ENCODE data around the gene LGALS4. TPM values are rescaled to one million over a fixed set of nuclear protein-coding genes. Genes with fewer than 3 reads are reported as not detected.
"Not testable (repeated sequence)": the region's sequence is repeated elsewhere in the genome, so short reads cannot be mapped to it uniquely, and the experiment has no call there.

LGALS4 gene
- total RNA-seq, 1 donor from 2014 or later, result 1.4 TPM

GRCh38 chr19:38842439-38843174, 29.9 kb upstream of the LGALS4 start:
- no peak for DNase-seq

GRCh38 chr19:38841787-38842438, 29.2 kb upstream of the LGALS4 start:
- DNase-seq, result no peak

DNA sequence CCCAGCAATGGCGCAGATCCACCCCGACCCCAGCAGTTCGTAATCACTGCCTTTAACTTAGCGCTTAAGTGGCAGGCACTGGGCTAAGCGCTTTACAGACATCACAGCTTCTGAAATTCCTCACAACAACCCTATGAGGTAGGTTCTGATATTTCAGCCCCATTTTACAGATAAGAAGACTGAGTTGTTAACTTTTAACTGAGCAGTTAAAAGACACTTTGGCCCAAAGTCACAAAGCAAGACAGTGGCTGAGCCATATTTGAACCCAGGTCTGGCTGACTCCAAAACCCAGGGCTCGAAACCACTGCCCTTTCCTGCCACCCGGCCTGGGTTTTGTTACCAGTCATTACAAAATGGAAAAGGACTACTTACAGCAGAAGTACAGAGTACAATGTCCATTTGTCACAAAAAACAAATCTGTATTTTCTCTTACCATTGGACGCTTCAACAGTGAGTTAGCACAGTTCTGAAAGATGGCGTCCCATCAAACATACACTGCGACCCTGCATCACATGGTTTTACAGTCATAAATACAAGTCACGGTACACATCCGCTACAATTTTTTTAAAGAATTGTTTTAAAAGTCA, 28.5 kb upstream of the LGALS4 start:
- DNase-seq, result no peak

DNA sequence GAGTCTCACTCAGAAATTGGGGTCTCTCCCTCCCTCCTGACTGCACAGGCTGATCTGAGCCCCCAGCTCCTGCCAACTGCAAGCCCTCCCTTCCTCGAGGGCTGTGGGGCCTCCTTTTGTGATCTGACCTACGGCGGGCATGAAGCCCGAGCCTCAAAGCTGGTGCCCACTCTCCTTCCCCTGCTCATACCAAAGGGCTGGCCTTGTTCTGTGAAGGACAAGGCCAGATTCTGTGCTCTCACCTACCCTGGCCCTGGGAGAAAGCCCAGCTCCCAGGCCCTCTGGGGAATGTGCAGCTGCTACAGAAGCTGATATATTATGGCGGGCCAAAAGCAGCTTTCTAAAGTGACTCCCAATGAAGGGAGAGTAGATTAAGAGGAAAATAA, 27.8 kb upstream of the LGALS4 start:
- no peak for DNase-seq

DNA sequence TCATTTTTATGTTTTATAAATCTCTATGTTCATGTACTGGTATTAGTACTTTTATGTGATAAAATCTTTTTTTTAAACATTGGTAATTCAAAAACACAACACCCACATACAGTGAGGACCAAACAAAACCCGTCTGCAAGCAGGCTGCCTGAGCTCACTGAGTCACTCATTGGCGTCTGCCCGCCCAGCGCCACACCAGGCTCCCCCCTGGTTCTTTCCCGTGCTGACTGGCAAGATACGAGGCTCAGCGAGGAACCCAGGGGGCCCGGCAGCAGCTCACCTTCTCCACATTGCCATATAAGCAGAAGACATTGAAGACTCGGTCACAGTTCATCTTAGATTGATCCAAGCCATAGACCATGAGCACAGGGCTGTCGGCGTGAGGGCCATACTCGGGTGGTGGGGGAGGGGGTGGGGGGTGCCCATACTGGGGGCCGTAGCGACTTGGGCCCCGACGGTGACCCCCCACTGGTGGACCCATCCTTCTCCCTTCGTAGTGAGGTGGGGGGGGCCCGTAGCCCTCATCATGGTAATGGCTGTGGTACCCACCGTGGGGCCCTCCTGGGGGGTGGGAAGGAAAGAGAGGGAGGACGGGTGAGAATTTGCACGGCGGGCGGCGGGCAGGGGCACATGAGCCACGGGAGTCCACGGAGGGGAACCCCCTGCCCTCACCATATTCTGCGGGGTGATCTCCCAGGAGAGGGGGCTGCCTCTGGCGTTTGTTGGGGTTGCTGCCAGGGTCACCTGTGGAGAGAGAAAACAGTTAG, 27.3 kb upstream of the LGALS4 start:
- DNase-seq, result no peak

GRCh38 chr19:38838986-38839761, 26.4 kb upstream of the LGALS4 start:
- no peak for DNase-seq

- no peak for DNase-seq
Observed at GRCh38 chr19:38838208-38838985, 25.7 kb upstream of the LGALS4 start.

DNA sequence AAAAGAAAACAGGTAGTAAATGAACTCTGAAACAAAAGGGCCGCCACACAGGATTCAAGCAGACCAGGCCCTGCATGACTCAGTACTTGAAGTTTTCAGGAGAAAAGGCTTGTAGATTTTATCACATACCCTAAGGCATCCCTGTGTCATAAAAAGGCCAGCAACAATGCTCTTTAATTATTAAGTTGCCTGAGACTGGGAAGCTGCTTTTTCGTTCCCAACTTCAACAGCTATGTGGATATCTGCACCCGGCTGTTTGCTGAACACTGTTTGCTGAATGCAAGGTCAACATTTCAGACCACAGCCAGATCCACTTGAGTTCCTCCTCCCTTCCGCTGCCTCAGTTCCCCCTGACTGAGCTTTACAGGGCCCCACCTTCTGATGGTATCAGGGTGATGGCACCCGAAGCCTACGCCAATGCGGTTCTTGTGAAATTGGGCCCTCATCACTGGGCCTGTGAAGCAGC, 24.9 kb upstream of the LGALS4 start:
- DNase-seq, result no peak

DNA sequence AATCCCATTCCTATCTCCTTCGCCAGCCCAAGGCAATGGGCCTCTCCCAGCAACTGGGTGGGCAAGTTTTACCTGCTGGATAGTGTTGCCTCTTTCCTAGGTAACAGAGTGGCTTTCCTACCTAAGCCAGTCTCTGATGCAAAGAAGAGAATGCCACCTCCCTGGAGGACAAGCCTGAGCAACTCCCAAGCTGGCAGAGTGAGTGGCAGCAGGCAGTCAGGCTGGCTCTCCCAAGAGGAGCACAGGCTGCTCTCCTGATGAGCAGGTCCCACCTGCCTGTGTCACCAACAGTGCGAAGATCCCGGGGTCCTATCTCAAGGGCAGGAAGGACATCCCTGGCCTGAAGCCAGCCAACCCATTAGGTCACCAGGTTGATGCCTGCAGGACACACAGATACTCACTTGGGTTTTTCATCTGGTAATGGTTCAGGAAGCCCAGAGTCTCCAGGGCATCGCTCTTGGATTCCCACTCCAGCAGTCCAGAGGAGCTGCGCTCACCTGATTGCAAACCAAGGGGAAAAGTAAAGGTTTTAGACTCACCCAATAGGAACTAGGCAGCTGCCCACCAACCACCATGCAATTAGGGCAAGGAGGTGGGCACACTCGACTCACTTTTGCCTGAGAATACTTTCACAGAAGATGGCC, 24.4 kb upstream of the LGALS4 start:
- DNase-seq, result no peak

DNA sequence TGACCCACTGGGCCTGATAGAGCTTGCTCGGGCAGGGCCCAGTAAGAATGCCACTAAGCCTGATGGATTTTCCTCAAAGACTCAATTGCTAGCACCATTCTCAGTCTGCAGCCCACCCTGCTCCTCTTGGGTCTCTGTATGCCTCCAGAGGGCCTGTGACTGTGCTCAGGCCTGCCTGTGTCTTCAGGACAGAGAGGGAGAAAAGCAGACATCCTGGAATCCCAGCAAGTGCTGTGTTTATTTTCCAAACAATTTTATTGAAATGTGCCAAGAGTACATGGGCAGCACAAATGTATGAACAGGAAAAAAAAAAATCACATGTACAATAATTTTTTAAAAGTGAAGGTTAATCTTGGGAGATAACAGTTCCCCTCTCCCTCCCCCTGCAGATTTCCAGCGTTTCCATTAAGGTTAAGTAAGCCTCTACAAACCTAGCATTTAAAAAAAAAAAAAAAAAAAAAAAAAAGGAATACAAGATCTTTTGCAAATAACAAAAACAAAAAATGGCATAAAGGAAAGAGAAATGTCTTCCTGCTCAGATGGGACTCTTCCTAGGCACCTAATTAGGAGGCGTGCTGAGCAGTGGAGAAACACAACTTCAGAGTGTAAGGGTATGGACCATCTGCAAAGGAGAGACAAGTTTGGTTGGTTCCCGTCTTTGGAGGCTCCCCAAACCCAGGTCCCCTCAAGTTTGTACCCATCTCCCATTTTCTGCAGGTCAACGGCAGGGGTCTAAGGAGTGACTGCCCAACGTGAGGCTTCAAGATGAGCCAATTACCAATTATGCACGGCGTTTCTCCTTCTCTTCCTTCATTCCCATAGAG, 23.6 kb upstream of the LGALS4 start:
- no peak for DNase-seq

- DNase-seq, result no peak
Observed at GRCh38 chr19:38834590-38834989, 21.8 kb upstream of the LGALS4 start.

GRCh38 chr19:38834104-38834490, 21.4 kb upstream of the LGALS4 start:
- DNase-seq, result no peak

- no peak for DNase-seq
Observed at GRCh38 chr19:38833092-38833425, 20.3 kb upstream of the LGALS4 start.

DNA sequence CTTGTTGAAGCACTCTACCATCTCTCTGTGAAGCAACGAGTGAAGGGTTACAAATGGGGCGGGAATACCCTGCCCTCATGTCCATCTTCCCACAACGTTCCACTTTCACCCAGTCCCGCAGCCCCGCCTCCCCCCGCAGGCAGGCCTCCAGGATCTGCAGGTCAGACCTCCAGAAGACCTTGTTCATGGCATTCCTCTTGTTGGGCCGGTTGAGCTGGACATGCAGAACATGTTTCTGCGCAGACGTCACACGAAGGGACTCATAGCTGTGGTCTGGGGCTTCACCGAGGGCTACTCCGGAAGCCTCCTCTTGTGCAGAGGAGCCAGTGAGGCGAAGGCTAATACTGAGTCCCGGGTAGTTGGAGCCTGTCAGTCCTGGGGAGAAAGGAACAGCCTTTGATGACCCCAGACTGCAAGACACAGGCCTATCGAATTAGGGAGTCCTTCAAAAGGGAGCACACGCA, 18.4 kb upstream of the LGALS4 start:
- DNase-seq, result peak; percentile 26

GRCh38 chr19:38830039-38830733, 17.4 kb upstream of the LGALS4 start:
- DNase-seq, result no peak

DNA sequence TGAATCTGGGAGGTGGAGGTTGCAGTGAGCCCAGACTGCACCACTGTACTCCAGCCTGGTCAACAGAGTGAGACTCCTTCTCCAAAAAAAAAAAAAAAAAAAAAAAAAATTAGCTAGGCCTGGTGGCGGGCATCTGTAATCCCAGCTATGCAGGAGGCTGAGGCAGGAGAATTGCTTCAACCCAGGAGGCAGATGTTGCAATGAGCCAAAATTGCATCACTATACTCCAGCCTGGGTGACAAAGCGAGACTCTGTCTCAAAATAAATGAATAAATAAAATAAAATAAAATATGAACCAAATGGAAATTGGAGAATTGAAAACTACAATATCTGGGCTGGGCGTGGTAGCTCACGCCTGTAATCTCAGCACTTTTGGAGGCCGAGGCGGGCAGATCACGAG, 16.5 kb upstream of the LGALS4 start:
- not testable (repeated sequence) for DNase-seq

DNA sequence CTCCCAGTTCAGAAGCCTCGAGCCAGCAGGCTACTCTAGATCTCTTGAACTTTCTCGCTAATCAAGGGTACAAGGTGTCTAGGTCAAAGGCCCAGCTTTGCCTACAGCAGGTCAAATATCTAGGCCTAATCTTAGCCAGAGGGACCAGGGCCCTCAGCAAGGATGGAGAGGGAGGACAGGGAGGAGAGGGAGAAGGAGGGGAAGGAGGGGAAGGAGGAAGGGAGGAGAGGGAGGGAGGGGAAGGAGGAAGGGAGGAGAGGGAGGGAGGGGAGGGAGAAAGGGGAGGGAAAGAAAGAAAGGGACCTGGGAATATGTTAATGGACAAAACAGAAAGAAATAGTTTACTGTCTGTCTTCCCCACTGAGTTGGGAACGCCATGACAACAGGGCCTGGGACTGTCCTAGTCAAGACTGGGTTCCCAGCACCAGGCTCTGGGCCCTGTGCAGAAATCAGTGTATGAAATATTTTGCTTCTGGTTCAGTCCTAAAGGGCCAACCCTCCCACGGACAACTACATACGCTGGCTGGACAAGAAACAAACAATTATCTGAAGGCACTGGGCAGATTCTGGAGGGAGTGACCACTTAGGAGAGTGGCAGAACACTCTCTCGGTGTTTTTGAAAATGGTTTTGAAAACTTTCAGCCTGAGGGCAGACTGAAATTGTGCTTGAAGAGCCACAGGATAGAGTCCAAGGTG, 14.3 kb upstream of the LGALS4 start:
- no peak for DNase-seq

DNA sequence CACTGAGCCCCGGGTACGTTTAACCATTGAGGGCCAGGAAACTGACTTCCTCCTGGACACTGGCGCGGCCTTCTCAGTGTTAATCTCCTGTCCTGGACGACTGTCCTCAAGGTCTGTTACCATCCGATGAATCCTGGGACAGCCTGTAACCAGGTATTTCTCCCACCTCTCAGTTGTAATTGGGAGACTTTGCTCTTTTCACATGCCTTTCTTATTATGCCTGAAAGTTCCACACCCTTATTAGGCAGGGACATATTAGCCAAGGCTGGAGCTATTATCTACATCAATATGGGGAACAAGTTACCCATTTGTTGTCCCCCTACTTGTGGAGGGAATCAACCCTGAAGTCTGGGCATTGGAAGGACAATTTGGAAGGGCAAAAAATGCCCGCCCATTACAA, 13.2 kb upstream of the LGALS4 start:
- not testable (repeated sequence) for DNase-seq
